ENCODE results near the gene DEGS2. TPM values are rescaled to one million over a fixed set of nuclear protein-coding genes. Genes with fewer than 3 reads are reported as not detected.

The DEGS2 gene
- total RNA-seq, 1 donor from 2014 or later: not detected

DNA sequence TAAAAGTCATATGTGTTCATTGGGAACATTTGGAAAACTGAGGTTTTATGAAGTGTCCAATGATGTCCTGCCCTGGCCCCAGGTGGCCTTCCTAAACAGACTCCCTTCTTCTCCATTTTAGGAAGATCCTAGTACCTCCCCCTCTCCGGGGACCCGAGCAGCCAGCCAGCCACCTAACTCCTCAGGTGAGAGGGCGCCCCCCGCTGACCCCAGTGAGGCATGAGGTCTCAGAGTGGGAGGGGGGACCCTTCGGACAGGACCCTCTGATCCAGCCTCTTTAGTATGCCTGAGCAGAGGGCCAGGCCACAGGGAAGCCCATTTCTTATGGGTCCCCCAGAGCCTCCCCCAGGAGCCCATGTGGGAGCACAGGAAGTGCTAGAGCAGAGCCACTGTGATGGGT lies 23.7 kb downstream of the DEGS2 start:
- peaks cover 1% of the 10 kb centered on the region for H3K4me1 ChIP-seq
- H3K27me3 ChIP-seq (ENCODE audit: low read depth): no peaks in the 10 kb centered on the region
- H3K36me3 ChIP-seq: peaks cover 40% of the 10 kb centered on the region
- DNase-seq: no peak
- H3K27ac ChIP-seq (replicated peaks): no peak overlapping the region
- TF ChIP-seq, protein P1, sequence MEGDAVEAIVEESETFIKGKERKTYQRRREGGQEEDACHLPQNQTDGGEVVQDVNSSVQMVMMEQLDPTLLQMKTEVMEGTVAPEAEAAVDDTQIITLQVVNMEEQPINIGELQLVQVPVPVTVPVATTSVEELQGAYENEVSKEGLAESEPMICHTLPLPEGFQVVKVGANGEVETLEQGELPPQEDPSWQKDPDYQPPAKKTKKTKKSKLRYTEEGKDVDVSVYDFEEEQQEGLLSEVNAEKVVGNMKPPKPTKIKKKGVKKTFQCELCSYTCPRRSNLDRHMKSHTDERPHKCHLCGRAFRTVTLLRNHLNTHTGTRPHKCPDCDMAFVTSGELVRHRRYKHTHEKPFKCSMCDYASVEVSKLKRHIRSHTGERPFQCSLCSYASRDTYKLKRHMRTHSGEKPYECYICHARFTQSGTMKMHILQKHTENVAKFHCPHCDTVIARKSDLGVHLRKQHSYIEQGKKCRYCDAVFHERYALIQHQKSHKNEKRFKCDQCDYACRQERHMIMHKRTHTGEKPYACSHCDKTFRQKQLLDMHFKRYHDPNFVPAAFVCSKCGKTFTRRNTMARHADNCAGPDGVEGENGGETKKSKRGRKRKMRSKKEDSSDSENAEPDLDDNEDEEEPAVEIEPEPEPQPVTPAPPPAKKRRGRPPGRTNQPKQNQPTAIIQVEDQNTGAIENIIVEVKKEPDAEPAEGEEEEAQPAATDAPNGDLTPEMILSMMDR (IDR thresholded peaks at IDR 0.05; ENCODE audit: borderline replicate concordance): no peak
- no peaks in the 10 kb centered on the region for H3K9me3 ChIP-seq (replicated peaks)
- intact Hi-C loops (cut with micrococcal nuclease): no loop called here
- H3K4me3 ChIP-seq: no peak overlapping the region

DNA sequence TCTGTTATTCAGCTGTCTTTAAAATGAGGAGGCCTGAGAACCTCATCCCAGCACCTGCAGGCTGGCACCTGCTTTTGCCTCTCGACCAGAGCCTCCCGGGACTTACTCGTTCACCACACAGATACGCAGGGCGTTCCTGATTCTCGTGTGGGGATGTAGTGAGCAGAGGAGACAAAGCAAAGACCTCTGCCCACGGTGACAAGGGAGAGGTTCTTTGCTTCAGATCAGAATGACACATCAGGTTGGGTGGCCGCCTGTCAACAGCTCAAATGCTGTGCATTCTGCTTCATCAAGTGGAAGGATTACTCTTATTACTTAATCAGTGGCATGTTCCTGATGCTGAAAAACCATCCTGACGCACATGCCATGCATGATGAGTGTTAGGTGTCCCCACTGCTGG lies 24.4 kb downstream of the DEGS2 start:
- H3K27ac ChIP-seq (replicated peaks): no peak overlapping the region
- TF ChIP-seq, protein P1 (IDR thresholded peaks at IDR 0.05; ENCODE audit: borderline replicate concordance): no peak
- no peaks in the 10 kb centered on the region for H3K4me1 ChIP-seq
- intact Hi-C loops (cut with micrococcal nuclease): no loop called here
- H3K9me3 ChIP-seq (replicated peaks): no peaks in the 10 kb centered on the region
- no peak overlapping the region for H3K4me3 ChIP-seq
- DNase-seq: no peak
- peaks cover 40% of the 10 kb centered on the region for H3K36me3 ChIP-seq
- H3K27me3 ChIP-seq (ENCODE audit: low read depth): no peaks in the 10 kb centered on the region

DNA sequence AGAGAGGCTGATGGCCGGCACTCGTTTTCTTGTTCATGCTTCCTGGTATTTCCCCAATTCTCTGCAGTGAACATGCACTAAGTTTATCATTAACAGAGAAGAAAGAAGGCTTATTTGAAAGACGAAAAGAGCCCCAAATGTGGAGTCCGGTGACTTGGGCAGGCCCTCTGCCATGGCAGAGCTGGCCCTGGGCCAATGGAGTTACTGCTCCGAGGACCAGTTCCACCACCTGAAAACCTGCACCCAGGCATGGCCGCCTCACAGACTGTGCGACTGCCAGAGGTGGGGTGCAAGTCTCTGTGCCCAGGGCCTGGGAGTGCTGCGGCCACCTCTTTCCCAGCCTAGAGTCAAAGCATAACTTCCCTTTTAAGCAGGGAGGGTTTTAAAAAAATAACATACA lies 24.9 kb downstream of the DEGS2 start:
- H3K4me3 ChIP-seq: no peak overlapping the region
- peaks cover 5% of the 10 kb centered on the region for H3K4me1 ChIP-seq
- peaks cover 43% of the 10 kb centered on the region for H3K36me3 ChIP-seq
- no peaks in the 10 kb centered on the region for H3K9me3 ChIP-seq (replicated peaks)
- H3K27ac ChIP-seq (replicated peaks): no peak overlapping the region
- no peak for DNase-seq
- H3K27me3 ChIP-seq (ENCODE audit: low read depth): no peaks in the 10 kb centered on the region
- TF ChIP-seq, protein P1 (IDR thresholded peaks at IDR 0.05; ENCODE audit: borderline replicate concordance): no peak
- intact Hi-C loops (cut with micrococcal nuclease): no loop called here

DNA sequence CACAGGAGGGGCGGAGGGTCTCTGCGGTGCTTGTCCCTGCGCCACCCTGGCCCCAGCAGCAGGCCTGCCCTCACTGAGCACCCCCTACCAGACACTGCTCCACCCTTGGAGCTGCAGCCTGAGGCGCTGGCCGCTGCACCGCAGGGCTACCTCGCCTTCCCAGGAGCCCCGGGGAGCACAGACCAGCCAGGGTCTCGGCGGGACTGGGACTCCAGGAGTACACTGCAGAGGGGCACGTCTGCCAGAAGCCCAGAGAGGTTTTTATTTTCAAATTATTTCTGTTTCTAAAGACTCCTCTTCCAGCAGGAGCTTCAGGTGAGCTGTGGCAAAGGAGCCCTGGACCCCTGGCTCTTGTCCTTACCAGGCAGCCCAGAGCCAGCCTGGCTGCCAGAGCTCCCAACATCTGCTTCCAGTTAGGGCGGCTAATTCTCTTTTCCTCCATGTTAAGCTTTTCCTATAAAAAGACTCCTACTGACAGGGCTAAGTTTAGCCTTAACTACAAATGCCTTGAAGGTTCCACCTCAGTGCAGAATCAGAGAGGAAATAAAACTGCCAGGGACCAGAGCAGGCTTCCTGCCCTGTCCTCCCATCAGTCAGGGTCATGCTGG lies 26.4 kb downstream of the DEGS2 start:
- no peak for DNase-seq
- TF ChIP-seq, protein P1 (IDR thresholded peaks at IDR 0.05; ENCODE audit: borderline replicate concordance): no peak
- intact Hi-C loops (cut with micrococcal nuclease): no loop called here
- Histone ChIP-seq H3K4me1 (peaks cover 20% of the 10 kb centered on the region), H3K36me3 (peaks cover 44% of the 10 kb centered on the region), H3K9me3 (replicated peaks) (no peaks in the 10 kb centered on the region), H3K27me3 (ENCODE audit: low read depth) (no peaks in the 10 kb centered on the region), H3K27ac (replicated peaks) (no peak overlapping the region), H3K4me3 (no peak overlapping the region)

DNA sequence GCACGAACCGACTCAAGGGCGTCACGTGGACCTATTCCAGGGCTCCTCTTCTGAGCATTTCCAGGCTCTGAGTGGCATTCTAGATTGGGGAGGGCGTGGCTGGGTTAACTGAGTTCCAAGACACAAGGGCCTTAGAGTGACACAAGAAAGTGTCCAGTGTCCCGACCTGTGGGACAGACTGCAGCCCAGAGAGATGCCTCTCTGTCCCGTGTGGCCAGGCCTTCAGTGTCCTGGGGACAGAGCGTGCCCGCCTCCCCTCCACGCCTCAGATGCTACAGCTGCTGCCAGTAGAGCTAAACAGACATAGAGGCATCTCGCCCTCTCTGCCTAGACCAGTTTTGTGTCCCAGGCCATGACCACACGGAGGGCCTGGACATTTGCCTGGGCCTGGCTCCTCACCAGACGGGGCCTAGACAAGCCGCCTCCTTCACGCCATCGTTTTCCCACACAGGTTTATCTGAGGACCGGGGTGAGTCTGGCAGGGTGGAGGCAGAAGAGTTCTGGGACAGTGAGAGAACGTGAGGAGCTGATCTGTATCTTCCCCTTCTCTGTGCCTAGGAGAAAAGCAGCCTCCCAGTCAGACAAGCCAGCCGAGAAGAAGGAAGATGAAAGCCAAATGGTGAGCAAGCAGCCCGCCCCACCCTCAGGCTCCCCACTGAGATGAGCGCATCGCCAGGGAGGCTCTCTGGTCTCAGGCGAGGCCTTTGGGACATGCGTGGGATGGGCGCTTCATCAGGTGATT lies 27.1 kb downstream of the DEGS2 start:
- H3K36me3 ChIP-seq: peaks cover 44% of the 10 kb centered on the region
- no peaks in the 10 kb centered on the region for H3K9me3 ChIP-seq (replicated peaks)
- no peaks in the 10 kb centered on the region for H3K27me3 ChIP-seq (ENCODE audit: low read depth)
- H3K4me1 ChIP-seq: peaks cover 23% of the 10 kb centered on the region
- DNase-seq: no peak
- TF ChIP-seq, protein P1 (IDR thresholded peaks at IDR 0.05; ENCODE audit: borderline replicate concordance): no peak
- no peak overlapping the region for H3K4me3 ChIP-seq
- intact Hi-C loops (cut with micrococcal nuclease): no loop called here
- H3K27ac ChIP-seq (replicated peaks): no peak overlapping the region
